SW480 (cell line): ENCODE results near the gene FAF2.

Experiments
- DNase-seq: peaks from one replicate; pipeline ENCODE4 v3.0.0-alpha.2; 2016; ENCODE audit warnings: low spot score

Gene FAF2

DNA sequence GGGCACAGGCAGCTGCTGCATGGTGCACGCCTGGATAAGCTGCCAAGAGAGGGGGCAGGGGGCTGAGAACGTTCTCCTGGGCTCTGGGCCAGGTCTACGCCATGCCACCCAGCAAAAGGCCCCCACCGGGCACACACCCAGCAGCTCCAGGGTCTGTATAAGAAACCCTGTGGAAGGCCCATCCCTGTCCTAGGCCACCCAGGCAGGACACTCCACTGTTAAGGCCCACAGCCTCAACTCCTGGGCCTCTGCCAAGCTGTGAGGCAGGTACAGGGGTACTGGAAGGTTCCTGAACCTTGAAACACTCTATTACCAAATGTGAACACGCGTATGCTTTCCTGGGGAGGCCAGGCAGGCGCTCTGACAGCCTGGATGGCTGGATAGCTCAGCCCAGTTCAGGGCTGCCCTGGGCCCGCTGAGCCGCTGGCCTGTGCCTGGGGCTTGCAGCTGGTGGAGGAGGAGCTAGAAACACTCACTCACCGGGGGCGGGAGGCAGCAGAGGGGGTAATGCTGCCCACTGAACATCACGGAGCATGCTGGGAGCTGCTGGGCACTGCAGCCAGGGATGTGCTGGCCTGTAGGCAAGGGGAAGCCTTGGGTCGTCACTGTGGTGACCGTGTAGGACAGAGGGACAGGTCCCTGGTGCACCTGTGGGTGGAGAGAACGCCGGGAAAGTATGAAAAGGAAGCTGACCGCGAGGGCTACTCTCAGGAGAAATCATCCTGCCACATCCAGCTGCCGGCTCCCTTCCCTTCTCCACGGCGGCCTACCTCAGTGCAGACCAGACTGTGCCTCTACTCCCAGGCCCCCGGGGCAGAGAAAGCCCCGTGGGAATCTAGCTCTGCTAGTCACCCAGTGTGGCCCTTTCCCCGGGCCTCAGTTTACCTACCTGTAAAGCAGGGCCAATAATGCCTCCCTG is 83.1 kb downstream of the FAF2 start:
- DNase-seq = no peak

GRCh38 chr5:176531902-176532493 is 83.8 kb downstream of the FAF2 start:
- DNase-seq = no peak

GRCh38 chr5:176532795-176533194 is 84.6 kb downstream of the FAF2 start:
- DNase-seq = no peak

GRCh38 chr5:176533390-176533789 is 85.2 kb downstream of the FAF2 start:
- DNase-seq = no peak

- no peak for DNase-seq
These were observed 85.9 kb downstream of the FAF2 start for GRCh38 chr5:176533894-176534611.

- DNase-seq = no peak
These were observed 86.5 kb downstream of the FAF2 start for GRCh38 chr5:176534640-176535039.

GRCh38 chr5:176535101-176535663 is 87.0 kb downstream of the FAF2 start:
- DNase-seq = no peak

DNA sequence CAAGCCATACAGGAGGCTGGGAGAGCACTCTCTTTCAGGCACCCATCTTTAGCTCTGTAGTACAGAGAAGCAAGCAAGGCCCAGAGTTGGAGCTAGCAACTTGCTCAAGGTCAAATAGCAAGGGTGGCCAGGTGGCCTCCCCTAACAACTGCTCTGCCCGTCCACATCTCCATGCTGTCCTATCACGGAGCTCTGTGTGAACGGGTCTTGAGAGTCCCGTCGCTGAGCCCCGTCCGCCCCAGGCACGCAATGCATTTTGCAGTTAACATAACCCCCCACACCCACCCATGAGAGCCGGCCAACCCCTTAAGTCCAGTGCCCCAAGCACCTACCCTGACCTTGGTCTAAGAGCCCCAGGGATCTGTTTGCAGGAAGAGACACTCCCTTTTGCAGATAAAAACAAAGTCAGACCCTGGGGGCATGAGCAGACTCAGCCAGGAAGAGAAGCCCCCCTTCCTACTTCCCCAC is 87.5 kb downstream of the FAF2 start:
- DNase-seq = no peak

DNA sequence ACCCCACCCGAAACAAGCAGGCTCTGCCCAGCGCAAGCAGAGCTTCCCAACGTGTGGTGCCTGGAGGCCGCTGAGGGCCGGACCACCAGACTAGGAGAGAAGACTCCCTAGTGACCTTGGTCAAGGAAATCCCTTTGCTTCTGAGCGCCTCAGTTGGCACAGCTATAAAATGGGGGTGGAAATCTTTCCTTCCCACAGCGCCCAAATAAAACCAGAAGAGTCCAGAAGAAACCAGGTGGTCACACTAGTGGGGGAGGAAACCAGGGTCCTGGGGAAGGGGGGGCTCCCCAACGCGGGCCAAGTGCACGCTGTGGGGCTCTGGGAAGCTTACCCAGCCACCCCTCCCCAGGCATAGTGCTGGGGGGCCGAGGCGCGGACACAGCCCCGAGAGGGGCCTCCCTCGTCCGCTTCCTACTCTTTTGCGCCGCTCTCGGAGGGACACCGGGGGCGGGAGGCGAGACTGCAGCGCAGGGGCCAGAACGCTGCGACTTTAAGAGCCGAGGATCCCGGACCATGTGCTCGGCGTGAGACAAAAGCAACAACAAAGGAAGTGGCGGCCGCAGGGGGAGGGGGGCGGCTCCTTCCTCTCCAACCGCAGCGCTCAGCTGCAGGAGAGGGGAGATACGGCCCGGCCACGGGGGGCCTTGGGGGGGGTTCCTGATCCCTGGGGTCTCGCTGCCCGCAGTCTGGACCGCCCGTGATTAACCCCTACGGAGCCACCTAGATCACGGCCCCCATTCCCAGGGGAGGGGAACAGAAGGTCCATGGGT is 88.1 kb downstream of the FAF2 start:
- peak; percentile 83 for DNase-seq

- peak; percentile 99 for DNase-seq
These were observed 88.8 kb downstream of the FAF2 start, which contains the start of gene RNF44 for GRCh38 chr5:176536902-176537553. Gene RNF44 (minus strand): TSS chr5:176537402. CDS start chr5:176532472, 4,930 bp downstream.

DNA sequence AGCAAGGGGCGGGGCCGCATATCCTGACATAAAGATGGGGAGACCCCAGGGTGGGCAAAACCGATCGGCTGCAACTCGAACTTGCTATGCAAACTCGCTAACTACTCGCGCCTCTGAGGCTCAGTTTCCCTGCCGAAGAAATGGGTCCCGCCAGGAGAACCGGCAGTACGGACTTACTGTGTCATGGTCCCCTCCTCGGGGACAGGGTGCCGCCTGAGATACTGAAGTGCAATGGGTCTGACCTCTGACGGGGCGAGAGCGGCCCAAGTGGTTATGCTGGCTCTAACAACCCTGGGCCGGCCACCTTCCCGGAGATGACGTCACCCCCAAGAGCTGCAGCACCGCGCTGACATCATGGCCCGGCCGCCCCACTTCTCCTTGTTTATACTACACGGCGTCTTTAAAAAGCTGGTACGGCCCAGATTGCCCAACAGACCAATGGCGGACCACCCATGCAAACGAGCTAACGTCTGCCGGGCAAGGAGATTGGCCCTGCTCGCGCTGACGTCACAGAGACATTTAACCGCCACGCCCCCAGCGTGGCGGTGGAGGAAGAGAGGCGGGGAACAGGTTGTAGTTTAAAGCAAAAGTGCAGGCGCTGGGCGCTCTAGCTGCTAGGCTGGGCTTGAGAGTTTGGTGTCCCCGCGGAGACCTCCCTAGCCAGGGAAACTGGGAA is 89.5 kb downstream of the FAF2 start:
- DNase-seq = peak; percentile 100

DNA sequence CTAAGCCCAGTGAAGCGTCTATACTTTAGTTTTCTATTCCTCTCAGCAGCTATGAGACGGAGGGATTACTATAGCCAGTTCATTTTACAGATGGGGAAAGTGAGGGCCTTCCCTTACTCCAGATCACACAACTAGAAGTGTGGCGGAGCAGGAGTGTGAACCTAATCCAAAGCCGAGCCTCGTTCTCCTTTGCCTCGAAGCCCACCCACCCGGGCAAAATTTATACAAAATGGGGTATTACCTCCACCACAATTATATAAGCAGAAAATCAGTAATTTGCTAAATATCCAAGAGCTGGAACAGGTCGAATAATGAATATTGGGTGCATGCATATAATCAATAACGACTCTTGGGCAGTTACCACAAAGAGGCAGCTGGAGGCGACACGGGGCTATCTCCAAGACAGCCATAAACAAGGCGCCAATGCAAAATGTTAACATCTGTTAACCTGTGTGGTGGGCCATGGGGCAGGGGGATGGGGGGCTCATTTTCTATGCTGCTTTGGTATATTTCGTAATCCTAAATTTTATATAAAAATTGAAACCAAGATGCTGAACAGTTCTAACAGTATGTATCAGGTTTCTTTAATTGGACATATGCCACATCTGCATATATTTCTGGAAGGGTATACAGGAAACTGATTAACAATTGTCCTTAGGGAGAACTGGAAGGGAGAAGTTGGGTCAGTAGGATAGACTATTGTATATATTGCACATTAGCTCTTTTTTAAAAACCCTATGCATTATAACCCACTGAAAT is 90.2 kb downstream of the FAF2 start:
- DNase-seq = no peak

DNA sequence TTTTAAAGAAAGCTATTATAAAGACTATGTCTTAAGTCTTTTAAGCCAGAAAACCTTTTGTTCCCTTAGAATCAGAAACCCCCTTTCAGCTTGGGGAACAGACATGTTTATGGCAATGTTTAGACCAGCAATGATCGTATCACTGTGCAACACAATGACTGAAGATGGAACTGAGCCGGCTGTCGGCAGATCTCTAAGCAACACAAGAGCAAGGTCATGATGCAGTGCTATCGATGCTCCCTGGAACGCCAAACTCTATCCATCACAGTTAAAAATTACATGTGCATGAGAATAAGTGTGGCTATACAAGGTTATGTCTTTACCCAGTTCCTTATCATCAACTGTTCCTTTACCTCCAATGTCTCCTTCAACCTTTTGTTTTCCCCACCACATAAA is 90.8 kb downstream of the FAF2 start:
- no peak for DNase-seq

DNA sequence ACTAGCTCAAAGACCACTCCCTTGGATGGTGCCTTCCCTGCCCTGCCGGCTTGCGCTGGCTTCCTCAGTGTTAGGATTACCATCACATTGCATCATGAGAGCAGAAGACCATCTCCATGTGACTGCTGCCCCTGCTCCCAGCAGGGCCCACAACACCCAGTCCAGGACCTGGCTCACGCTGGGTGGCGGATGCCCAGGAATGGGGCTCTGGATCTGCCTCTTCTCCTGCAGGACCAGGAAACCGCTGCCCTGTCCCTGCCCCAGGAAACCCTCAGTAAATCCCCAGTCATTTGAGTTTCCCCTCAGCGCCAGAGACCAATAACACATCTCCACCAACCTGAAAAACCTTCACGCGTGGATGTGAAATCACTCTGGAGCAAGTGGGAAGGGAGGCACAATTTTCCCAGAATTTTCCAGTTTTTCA is 92.3 kb downstream of the FAF2 start:
- peak; percentile 71 for DNase-seq

GRCh38 chr5:176540956-176541337 is 92.8 kb downstream of the FAF2 start:
- DNase-seq = no peak

GRCh38 chr5:176541338-176542134 is 93.4 kb downstream of the FAF2 start:
- DNase-seq = peak; percentile 83

GRCh38 chr5:176542135-176542595 is 94.0 kb downstream of the FAF2 start:
- DNase-seq = no peak

GRCh38 chr5:176542596-176543427 is 94.6 kb downstream of the FAF2 start:
- DNase-seq = peak; percentile 53
